ENCODE measurements around the gene PHETA1. TPM values are rescaled to one million over a fixed set of nuclear protein-coding genes. Genes with fewer than 3 reads are reported as not detected.
A peak's percentile ranks its signal among the peaks of the same experiment; 100 is the strongest.

Gene PHETA1
- polyA plus RNA-seq, 2 of the 4 experiments (the other 2 are of a cell fraction) = 2.9 to 7.1 TPM

- no peaks in the 10 kb centered on the region for H3K9me3 ChIP-seq
- TF ChIP-seq JUN (IDR thresholded peaks at IDR 0.05) (no peak), EHMT2 (IDR thresholded peaks at IDR 0.05; ENCODE audit: low read depth) (no peak), RFX5 (IDR thresholded peaks at IDR 0.05) (no peak)
- no peak overlapping the region for H3K4me3 ChIP-seq
- POLR2A ChIA-PET = no interaction called here
- peaks cover 7% of the 10 kb centered on the region; the same call in 2 of the 3 replicates for H3K4me1 ChIP-seq
- CTCF ChIA-PET = interaction anchor here (0.6 to 1.9 kb wide), 5 partner anchors 11 to 35 kb away, joined by 3 to 5 read pairs (median 3); no protein-coding TSS in a partner anchor
- H3K27ac ChIP-seq = 0 out of 6 replicates have a peak overlapping the region, but pooled peaks of 1 of the 2 experiments have one; percentile 26
- ATAC-seq = peak in 1 of 2 experiments; percentile 26; a peak in 3 of 6 replicates
- WGBS (ENCODE audit: missing lambda C conversion rate) = 80% methylated on average over 10 of the region's 18 CpGs
- FAIRE-seq = no peak
- no peak for DNase-seq (ENCODE audit: low read depth in 1 of 2, low spot score in 1 of 2)
- no peak overlapping the region for H3K4me2 ChIP-seq
Measured at GRCh38 chr12:111361717-111362576, 6.9 kb downstream of the PHETA1 start.

- Histone ChIP-seq H3K4me3 (no peak overlapping the region), H3K9me3 (no peaks in the 10 kb centered on the region), H3K4me1 (peaks cover 7% of the 10 kb centered on the region; the same call in 2 of the 3 replicates), H3K4me2 (no peak overlapping the region), H3K27ac (no peak overlapping the region)
- CTCF ChIA-PET = interaction anchor here (0.6 to 1.4 kb wide), 4 partner anchors 12 to 36 kb away, joined by 3 to 5 read pairs (median 3); no protein-coding TSS in a partner anchor
- DNase-seq (ENCODE audit: low read depth in 1 of 2, low spot score in 1 of 2) (no peak), ATAC-seq (no peak), FAIRE-seq (no peak)
- TF ChIP-seq MYC (IDR thresholded peaks at IDR 0.05; ENCODE audit: borderline replicate concordance, low read length) (no peak), KDM1A (IDR thresholded peaks at IDR 0.05; ENCODE audit: low read depth) (no peak), NR3C1 (IDR thresholded peaks at IDR 0.05) (no peak), ESRRA (IDR thresholded peaks at IDR 0.05; ENCODE audit: borderline replicate concordance, low read length) (no peak)
- POLR2A ChIA-PET = no interaction called here
- 78% methylated on average over 12 of the region's 13 CpGs for WGBS (ENCODE audit: missing lambda C conversion rate)
Measured at GRCh38 chr12:111361073-111361716, 7.7 kb downstream of the PHETA1 start.

GRCh38 chr12:111360325-111360930 is 8.5 kb downstream of the PHETA1 start:
- TF ChIP-seq RFX5 (IDR thresholded peaks at IDR 0.05) (no peak), KDM1A (IDR thresholded peaks at IDR 0.05; ENCODE audit: low read depth) (no peak)
- peaks cover 7% of the 10 kb centered on the region; the same call in 2 of the 3 replicates for H3K4me1 ChIP-seq
- ATAC-seq (no peak), DNase-seq (ENCODE audit: low read depth in 1 of 2, low spot score in 1 of 2) (no peak), FAIRE-seq (no peak)
- H3K9me3 ChIP-seq = no peaks in the 10 kb centered on the region
- WGBS (ENCODE audit: missing lambda C conversion rate) = 74% methylated on average over 9 of the region's 9 CpGs
- CTCF ChIA-PET = interaction anchor here (0.6 to 2.1 kb wide), 3 partner anchors 36 to 39 kb away, joined by 4 to 11 read pairs (median 5); no protein-coding TSS in a partner anchor
- H3K27ac ChIP-seq = no peak overlapping the region
- no peak overlapping the region for H3K4me2 ChIP-seq
- POLR2A ChIA-PET = no interaction called here
- H3K4me3 ChIP-seq = no peak overlapping the region

DNA sequence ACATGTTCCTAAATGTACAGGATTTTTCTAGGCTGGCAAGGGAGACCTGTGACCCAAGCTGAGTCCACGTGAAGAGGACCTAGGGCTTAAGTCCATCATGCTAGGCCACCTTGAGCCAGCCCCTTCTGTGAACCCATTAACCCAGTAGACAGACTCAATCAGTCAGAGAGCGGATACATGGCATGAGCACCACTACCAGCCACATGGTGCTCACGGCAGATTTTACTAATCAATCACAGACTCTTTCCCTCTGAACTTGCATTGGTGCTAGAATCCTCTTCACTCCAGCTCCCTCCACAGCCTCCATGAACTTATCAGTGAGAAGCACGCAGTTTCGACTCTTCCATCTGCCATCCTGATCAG is 9.0 kb downstream of the PHETA1 start:
- ATAC-seq (no peak; a peak in 1 of 6 replicates), DNase-seq (ENCODE audit: low read depth in 1 of 2, low spot score in 1 of 2) (no peak), FAIRE-seq (no peak)
- ChIA-PET CTCF (interaction anchor here (0.6 to 2.1 kb wide), 2 partner anchors 37 to 39 kb away, joined by 4 to 11 read pairs; no protein-coding TSS in a partner anchor), POLR2A (no interaction called here)
- Histone ChIP-seq H3K27ac (no peak overlapping the region), H3K4me2 (no peak overlapping the region), H3K4me1 (peaks cover 7% of the 10 kb centered on the region; the same call in 2 of the 3 replicates), H3K9me3 (no peaks in the 10 kb centered on the region), H3K4me3 (no peak overlapping the region)
- no peak for TF ChIP-seq EHF (CRISPR knock-in tag; IDR thresholded peaks at IDR 0.05)
- no peak for TF ChIP-seq HOXB13 (CRISPR knock-in tag; IDR thresholded peaks at IDR 0.05; ENCODE audit: low read depth)
- TF ChIP-seq MAFK (IDR thresholded peaks at IDR 0.05; ENCODE audit: partially characterized antibody) = no peak
- TF ChIP-seq CBX8 (IDR thresholded peaks at IDR 0.05) = no peak
- TF ChIP-seq, protein P1, sequence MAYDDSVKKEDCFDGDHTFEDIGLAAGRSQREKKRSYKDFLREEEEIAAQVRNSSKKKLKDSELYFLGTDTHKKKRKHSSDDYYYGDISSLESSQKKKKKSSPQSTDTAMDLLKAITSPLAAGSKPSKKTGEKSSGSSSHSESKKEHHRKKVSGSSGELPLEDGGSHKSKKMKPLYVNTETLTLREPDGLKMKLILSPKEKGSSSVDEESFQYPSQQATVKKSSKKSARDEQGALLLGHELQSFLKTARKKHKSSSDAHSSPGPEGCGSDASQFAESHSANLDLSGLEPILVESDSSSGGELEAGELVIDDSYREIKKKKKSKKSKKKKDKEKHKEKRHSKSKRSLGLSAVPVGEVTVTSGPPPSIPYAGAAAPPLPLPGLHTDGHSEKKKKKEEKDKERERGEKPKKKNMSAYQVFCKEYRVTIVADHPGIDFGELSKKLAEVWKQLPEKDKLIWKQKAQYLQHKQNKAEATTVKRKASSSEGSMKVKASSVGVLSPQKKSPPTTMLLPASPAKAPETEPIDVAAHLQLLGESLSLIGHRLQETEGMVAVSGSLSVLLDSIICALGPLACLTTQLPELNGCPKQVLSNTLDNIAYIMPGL (CRISPR knock-in tag; IDR thresholded peaks at IDR 0.05; ENCODE audit: borderline replicate concordance) = no peak
- TF ChIP-seq CEBPB (IDR thresholded peaks at IDR 0.05) = no peak
- TF ChIP-seq CHD4 (IDR thresholded peaks at IDR 0.05; ENCODE audit: borderline replicate concordance) = no peak
- TF ChIP-seq CBX2 (IDR thresholded peaks at IDR 0.05; ENCODE audit: borderline replicate concordance, low read depth) = no peak
- no peak for TF ChIP-seq ZFP36 (IDR thresholded peaks at IDR 0.05; ENCODE audit: borderline replicate concordance, partially characterized antibody)
- TF ChIP-seq RNF2 (IDR thresholded peaks at IDR 0.05; ENCODE audit: borderline replicate concordance, low read depth) = no peak
- TF ChIP-seq NPAS2 (CRISPR knock-in tag; IDR thresholded peaks at IDR 0.05; ENCODE audit: borderline replicate concordance) = no peak
- WGBS (ENCODE audit: missing lambda C conversion rate) = 78% methylated on average over 5 of the region's 5 CpGs

Measured in A549 (cell line).